ENCODE measurements around the gene CCR5AS.
"Not testable (repeated sequence)": the region's sequence is repeated elsewhere in the genome, so short reads cannot be mapped to it uniquely, and the experiment has no call there.

CCR5AS gene

GRCh38 chr3:46334741-46335478 is 72.0 kb downstream of the CCR5AS start:
- Mint-ChIP-seq H3K4me3 (no peak overlapping the region), H3K27me3 (peaks cover 30% of the 10 kb centered on the region), H3K27ac (no peak overlapping the region), H3K36me3 (no peaks in the 10 kb centered on the region), H3K4me1 (ENCODE audit: unreplicated experiment) (no peaks in the 10 kb centered on the region), H3K9me3 (peaks cover 10% of the 10 kb centered on the region)
- no peak for TF ChIP-seq CTCF (conservative IDR thresholded peaks at IDR 0.05)
- DNase-seq (ENCODE audit: extremely low spot score, unreplicated experiment), result no peak

- not testable (repeated sequence) for H3K4me3 Mint-ChIP-seq; H3K9me3 Mint-ChIP-seq; H3K27ac Mint-ChIP-seq; DNase-seq (ENCODE audit: extremely low spot score, unreplicated experiment); H3K4me1 Mint-ChIP-seq (ENCODE audit: unreplicated experiment); H3K36me3 Mint-ChIP-seq
- peaks cover 27% of the 10 kb centered on the region for H3K27me3 Mint-ChIP-seq
These were observed 76.2 kb downstream of the CCR5AS start for GRCh38 chr3:46330676-46331075.

GRCh38 chr3:46325645-46326300 is 81.1 kb downstream of the CCR5AS start:
- H3K4me1 Mint-ChIP-seq (ENCODE audit: unreplicated experiment), result no peaks in the 10 kb centered on the region
- H3K36me3 Mint-ChIP-seq, result no peaks in the 10 kb centered on the region
- no peak overlapping the region for H3K27ac Mint-ChIP-seq
- DNase-seq (ENCODE audit: extremely low spot score, unreplicated experiment), result no peak
- TF ChIP-seq CTCF (conservative IDR thresholded peaks at IDR 0.05), result no peak
- H3K27me3 Mint-ChIP-seq, result peaks cover 35% of the 10 kb centered on the region
- no peaks in the 10 kb centered on the region for H3K9me3 Mint-ChIP-seq
- H3K4me3 Mint-ChIP-seq, result no peak overlapping the region

DNA sequence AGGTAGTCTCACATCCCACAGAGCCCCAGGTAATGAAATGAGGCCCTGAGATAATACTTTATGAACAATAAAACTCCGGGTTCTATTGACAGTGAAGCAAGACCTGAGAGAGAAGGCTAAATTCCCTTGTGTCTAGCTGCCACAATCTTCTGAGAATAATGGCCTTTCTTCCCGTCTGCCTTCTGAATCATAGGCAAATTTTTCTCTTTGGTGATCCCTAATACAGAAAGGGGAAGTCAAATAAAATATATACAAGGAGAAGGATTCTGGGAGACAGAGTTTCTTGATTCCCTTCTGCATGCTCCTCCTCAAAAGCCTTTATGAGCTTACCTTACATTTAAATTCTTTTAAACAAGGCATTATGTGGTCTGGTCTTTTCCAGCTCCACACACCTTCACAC is 82.8 kb downstream of the CCR5AS start:
- no peaks in the 10 kb centered on the region for H3K4me1 Mint-ChIP-seq (ENCODE audit: unreplicated experiment)
- TF ChIP-seq CTCF (conservative IDR thresholded peaks at IDR 0.05), result no peak
- no peak for DNase-seq (ENCODE audit: extremely low spot score, unreplicated experiment)
- no peak overlapping the region for H3K4me3 Mint-ChIP-seq
- H3K27me3 Mint-ChIP-seq, result peaks cover 34% of the 10 kb centered on the region
- H3K9me3 Mint-ChIP-seq, result no peaks in the 10 kb centered on the region
- no peak overlapping the region for H3K27ac Mint-ChIP-seq
- H3K36me3 Mint-ChIP-seq, result no peaks in the 10 kb centered on the region

DNA sequence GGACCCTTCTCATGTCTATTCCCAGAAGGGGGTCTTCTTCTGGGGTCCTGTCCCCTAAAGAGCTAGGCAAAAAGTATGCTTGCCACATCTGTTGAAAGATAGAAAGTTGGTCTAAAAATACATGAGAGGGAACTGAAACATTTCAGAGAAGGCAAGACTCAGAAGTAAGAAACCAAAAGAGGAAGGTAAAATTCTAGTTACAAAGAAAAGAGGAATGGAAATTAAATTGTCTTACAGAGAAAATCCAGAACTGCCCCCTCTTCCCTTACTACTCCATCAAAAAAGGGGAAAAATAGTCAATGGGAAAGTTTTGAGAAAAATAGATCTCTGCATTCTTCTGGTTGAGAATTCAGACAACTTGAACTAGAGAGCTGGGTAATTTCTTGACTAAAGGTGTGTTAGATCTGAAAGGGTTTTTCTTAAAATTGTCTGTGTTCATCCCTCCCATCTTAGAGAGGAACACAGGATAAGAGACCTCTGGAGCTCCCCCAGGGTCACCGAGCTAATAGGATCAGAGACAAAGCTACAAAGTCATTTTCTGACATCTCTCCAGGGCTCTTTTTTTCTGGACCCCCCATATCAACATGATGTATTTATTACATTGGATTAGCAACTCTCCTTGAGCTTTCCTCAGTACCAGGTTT is 85.3 kb downstream of the CCR5AS start:
- TF ChIP-seq CTCF (conservative IDR thresholded peaks at IDR 0.05), result no peak
- Mint-ChIP-seq H3K9me3 (no peaks in the 10 kb centered on the region), H3K27ac (no peak overlapping the region)

More for the DNA sequence above, 85.3 kb downstream of the CCR5AS start:
- peaks cover 38% of the 10 kb centered on the region for H3K27me3 Mint-ChIP-seq
- no peak overlapping the region for H3K4me3 Mint-ChIP-seq
- H3K4me1 Mint-ChIP-seq (ENCODE audit: unreplicated experiment), result no peaks in the 10 kb centered on the region
- no peaks in the 10 kb centered on the region for H3K36me3 Mint-ChIP-seq
- DNase-seq (ENCODE audit: extremely low spot score, unreplicated experiment), result no peak
